ENCODE results near the gene NR3C1. TPM values are rescaled to one million over a fixed set of nuclear protein-coding genes. Genes with fewer than 3 reads are reported as not detected.

The NR3C1 gene
- total RNA-seq, 2 experiments from 2014 or later: 52.7 to 55.6 TPM

DNA sequence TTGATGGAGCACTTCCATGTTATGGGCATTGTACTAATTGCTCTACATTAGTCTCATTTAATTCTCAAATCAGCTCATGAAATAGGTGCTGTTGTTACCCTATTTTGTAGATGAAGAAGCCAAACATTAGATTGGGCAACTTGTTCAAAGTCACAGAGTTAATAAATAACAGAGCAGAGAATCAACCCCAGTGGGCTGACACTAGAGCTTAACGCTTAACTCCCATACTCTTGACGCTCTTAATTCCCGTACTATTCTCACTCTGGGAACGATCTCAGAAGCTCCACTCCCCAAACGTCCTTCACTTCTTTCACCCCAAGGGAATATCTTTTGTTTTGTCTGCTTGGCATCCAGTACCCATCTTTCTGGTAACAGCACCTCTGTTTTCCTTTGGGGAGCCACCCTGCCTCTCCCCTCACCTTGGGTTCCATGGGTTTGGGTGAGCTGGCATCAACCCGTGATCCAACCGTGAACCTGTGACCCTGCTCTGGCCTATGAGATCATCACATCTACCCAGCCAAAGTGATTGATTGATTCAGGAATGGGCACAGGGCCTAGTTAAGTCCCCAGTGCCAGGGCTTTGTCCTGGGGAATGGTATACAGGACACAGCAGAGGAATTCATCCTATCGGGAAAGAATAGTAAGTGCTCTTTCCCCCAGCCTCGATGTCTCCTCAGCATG, 169.2 kb downstream of the NR3C1 start:
- Mint-ChIP-seq H3K27me3 (no peaks in the 10 kb centered on the region), H3K9me3 (no peaks in the 10 kb centered on the region), H3K4me3 (no peak overlapping the region), H3K4me1 (ENCODE audit: low read depth) (peaks cover 18% of the 10 kb centered on the region), H3K27ac (no peak overlapping the region), H3K36me3 (ENCODE audit: low read depth) (no peaks in the 10 kb centered on the region)
- ChIA-PET CTCF (interaction anchor here (1.5 kb wide), 1 partner anchor 162 kb away, joined by 3 read pairs; no protein-coding TSS in a partner anchor), POLR2A (interaction anchor here (0.9 to 1.5 kb wide), 2 partner anchors 14 to 16 kb away, joined by 3 to 4 read pairs; no protein-coding TSS in a partner anchor)
- intact Hi-C loops (cut with micrococcal nuclease): no loop called here
- DNase-seq (no peak), ATAC-seq (no peak)
- no peak for TF ChIP-seq CTCF (IDR thresholded peaks at IDR 0.05)

- TF ChIP-seq CTCF (IDR thresholded peaks at IDR 0.05): no peak
- no peaks in the 10 kb centered on the region for H3K9me3 Mint-ChIP-seq
- H3K27me3 Mint-ChIP-seq: no peaks in the 10 kb centered on the region
- no peak overlapping the region for H3K4me3 Mint-ChIP-seq
- CTCF ChIA-PET: interaction anchor here (0.8 kb wide), 1 partner anchor 9 kb away, joined by 3 read pairs; no protein-coding TSS in a partner anchor
- POLR2A ChIA-PET: no interaction called here
- no peak overlapping the region for H3K27ac Mint-ChIP-seq
- DNase-seq (no peak), ATAC-seq (no peak)
- H3K36me3 Mint-ChIP-seq (ENCODE audit: low read depth): no peaks in the 10 kb centered on the region
- peaks cover 28% of the 10 kb centered on the region for H3K4me1 Mint-ChIP-seq (ENCODE audit: low read depth)
- intact Hi-C loops (cut with micrococcal nuclease): no loop called here
Measured at GRCh38 chr5:143233031-143233430, 170.5 kb downstream of the NR3C1 start.

- Mint-ChIP-seq H3K9me3 (no peaks in the 10 kb centered on the region), H3K27me3 (no peaks in the 10 kb centered on the region), H3K27ac (no peak overlapping the region), H3K4me1 (ENCODE audit: low read depth) (peaks cover 28% of the 10 kb centered on the region), H3K36me3 (ENCODE audit: low read depth) (no peaks in the 10 kb centered on the region), H3K4me3 (no peak overlapping the region)
- CTCF ChIA-PET: interaction anchor here (0.8 kb wide), 1 partner anchor 8 kb away, joined by 3 read pairs; no protein-coding TSS in a partner anchor
- intact Hi-C loops (cut with micrococcal nuclease): no loop called here
- DNase-seq (no peak), ATAC-seq (no peak)
- POLR2A ChIA-PET: no interaction called here
- no peak for TF ChIP-seq CTCF (IDR thresholded peaks at IDR 0.05)
Measured at GRCh38 chr5:143231973-143232812, 171.3 kb downstream of the NR3C1 start.

DNA sequence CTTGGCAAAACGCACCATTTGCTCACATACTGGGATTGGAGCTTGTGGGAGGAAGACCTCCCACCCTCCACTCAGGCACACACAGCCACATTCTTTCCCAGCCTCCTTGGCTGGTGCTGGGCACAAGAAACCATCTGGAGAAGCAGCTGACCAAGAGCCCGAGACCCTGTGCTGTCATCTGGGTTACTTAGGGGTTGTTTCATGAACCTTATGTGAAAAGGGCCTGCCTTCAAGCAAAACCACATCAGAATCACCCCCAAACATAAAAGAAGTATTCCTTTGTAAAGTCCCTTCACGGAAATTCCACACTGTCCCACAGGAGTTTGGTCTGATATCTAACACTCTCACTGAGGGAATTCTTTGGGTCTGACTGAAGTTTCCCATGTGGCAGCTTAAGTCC, 172.1 kb downstream of the NR3C1 start:
- ChIA-PET CTCF (no interaction called here), POLR2A (no interaction called here)
- no peak overlapping the region for H3K4me3 Mint-ChIP-seq
- no peak overlapping the region for H3K27ac Mint-ChIP-seq
- H3K36me3 Mint-ChIP-seq (ENCODE audit: low read depth): no peaks in the 10 kb centered on the region
- H3K9me3 Mint-ChIP-seq: no peaks in the 10 kb centered on the region
- intact Hi-C loops (cut with micrococcal nuclease): no loop called here
- H3K4me1 Mint-ChIP-seq (ENCODE audit: low read depth): peaks cover 28% of the 10 kb centered on the region
- ATAC-seq: no peak
- DNase-seq: no peak
- TF ChIP-seq CTCF (IDR thresholded peaks at IDR 0.05): no peak
- H3K27me3 Mint-ChIP-seq: no peaks in the 10 kb centered on the region

DNA sequence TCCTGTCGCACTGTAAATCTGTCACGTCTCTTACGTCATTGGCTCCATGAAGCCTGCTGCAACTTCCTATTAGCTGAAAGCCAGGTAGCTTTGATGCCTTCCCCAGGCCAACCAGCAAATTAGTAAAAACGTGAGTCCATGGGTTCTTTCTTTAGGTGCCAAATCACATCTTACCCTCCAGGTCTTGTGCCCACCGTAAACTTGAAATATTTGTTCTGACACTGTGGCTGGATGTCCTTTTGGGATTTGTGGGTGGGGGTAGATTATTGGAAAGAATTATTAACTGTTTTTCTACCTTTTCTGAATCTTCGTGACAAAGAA, 172.8 kb downstream of the NR3C1 start:
- ChIA-PET POLR2A (no interaction called here), CTCF (interaction anchor here (0.9 kb wide), 1 partner anchor 9 kb away, joined by 3 read pairs; no protein-coding TSS in a partner anchor)
- Mint-ChIP-seq H3K27me3 (no peaks in the 10 kb centered on the region), H3K36me3 (ENCODE audit: low read depth) (no peaks in the 10 kb centered on the region), H3K27ac (peak overlapping the region; percentile 48), H3K9me3 (no peaks in the 10 kb centered on the region), H3K4me1 (ENCODE audit: low read depth) (peaks cover 28% of the 10 kb centered on the region), H3K4me3 (no peak overlapping the region)
- intact Hi-C loops (cut with micrococcal nuclease): no loop called here
- no peak for TF ChIP-seq CTCF (IDR thresholded peaks at IDR 0.05)
- ATAC-seq: no peak
- DNase-seq: no peak
